ENCODE measurements around the gene SPOP. TPM values are rescaled to one million over a fixed set of nuclear protein-coding genes. Genes with fewer than 3 reads are reported as not detected.
A peak's percentile ranks its signal among the peaks of the same experiment; 100 is the strongest.
"Not testable (repeated sequence)": the region's sequence is repeated elsewhere in the genome, so short reads cannot be mapped to it uniquely, and the experiment has no call there.

SPOP gene
- total and polyA plus RNA-seq, 5 donors from 2014 or later: 66.3 to 123 (median 97.4) TPM

- H3K36me3 Mint-ChIP-seq: peaks cover under 1% of the 10 kb centered on the region
- ATAC-seq (ENCODE audit: low read depth in 2 of 2) (no peak), DNase-seq (no peak)
- no peak overlapping the region for H3K4me3 ChIP-seq (ENCODE audit: low read depth, low read length)
- peak overlapping the region in 1 of 3 donors; percentile 53 for H3K27ac Mint-ChIP-seq
- no peaks in the 10 kb centered on the region for H3K9me3 ChIP-seq (ENCODE audit: control insufficient read depth in 2 of 2, low read length in 2 of 2)
- no peak overlapping the region for H3K4me3 Mint-ChIP-seq
- peaks cover 0 to 2% (median 0%) of the 10 kb centered on the region in 7 donors for H3K9me3 Mint-ChIP-seq
- peaks cover 20 to 29% (median 24%) of the 10 kb centered on the region in 4 donors for H3K4me1 Mint-ChIP-seq
- no peaks in the 10 kb centered on the region for H3K27me3 ChIP-seq (ENCODE audit: control insufficient read depth, insufficient read depth, low read length)
- peaks cover 19% of the 10 kb centered on the region for H3K27me3 Mint-ChIP-seq
- peaks cover 26% of the 10 kb centered on the region for H3K4me1 ChIP-seq (ENCODE audit: control insufficient read depth, insufficient read depth, low read length, poor library complexity, severe bottlenecking)
- H3K36me3 ChIP-seq (ENCODE audit: control insufficient read depth, insufficient read depth, low read length): no peaks in the 10 kb centered on the region
- no peak overlapping the region for H3K27ac ChIP-seq (ENCODE audit: insufficient read depth, low read length, poor library complexity, severe bottlenecking)
Observed at GRCh38 chr17:49680314-49680713, 2.4 kb upstream of the SPOP start.

- H3K4me3 ChIP-seq (ENCODE audit: low read depth, low read length): peak overlapping the region; percentile 99
- Mint-ChIP-seq H3K4me1 (peaks cover 33 to 52% (median 46%) of the 10 kb centered on the region in 4 donors), H3K27ac (peak overlapping the region; percentile 94 to 99 (median 97)), H3K4me3 (peak overlapping the region; percentile 92 to 98 (median 95)), H3K36me3 (peaks cover 8% of the 10 kb centered on the region), H3K27me3 (peaks cover 15% of the 10 kb centered on the region), H3K9me3 (peaks cover 0 to 2% (median 0%) of the 10 kb centered on the region in 7 donors)
- H3K4me1 ChIP-seq (ENCODE audit: control insufficient read depth, insufficient read depth, low read length, poor library complexity, severe bottlenecking): peaks cover 46% of the 10 kb centered on the region
- H3K27ac ChIP-seq (ENCODE audit: insufficient read depth, low read length, poor library complexity, severe bottlenecking): peak overlapping the region; percentile 99
- DNase-seq (peak; percentile 93 to 94 (median 94)), ATAC-seq (ENCODE audit: low read depth in 2 of 2) (peak; percentile 43 to 45)
- H3K36me3 ChIP-seq (ENCODE audit: control insufficient read depth, insufficient read depth, low read length): no peaks in the 10 kb centered on the region
- no peaks in the 10 kb centered on the region for H3K9me3 ChIP-seq (ENCODE audit: control insufficient read depth in 2 of 2, low read length in 2 of 2)
- H3K27me3 ChIP-seq (ENCODE audit: control insufficient read depth, insufficient read depth, low read length): no peaks in the 10 kb centered on the region
Observed at GRCh38 chr17:49677134-49677932, 564 bp downstream of the SPOP start.

GRCh38 chr17:49676276-49676868 is 1.5 kb downstream of the SPOP start:
- no peaks in the 10 kb centered on the region for H3K27me3 ChIP-seq (ENCODE audit: control insufficient read depth, insufficient read depth, low read length)
- peaks cover 0 to 2% (median 0%) of the 10 kb centered on the region in 7 donors for H3K9me3 Mint-ChIP-seq
- H3K4me3 ChIP-seq (ENCODE audit: low read depth, low read length): peak overlapping the region; percentile 99
- DNase-seq (peak; percentile 30 to 83 (median 72)), ATAC-seq (ENCODE audit: low read depth in 2 of 2) (peak in 1 of 2 donors; percentile 12)
- H3K27ac ChIP-seq (ENCODE audit: insufficient read depth, low read length, poor library complexity, severe bottlenecking): peak overlapping the region; percentile 99
- peak overlapping the region; percentile 33 to 99 (median 97) for H3K27ac Mint-ChIP-seq
- peaks cover 48% of the 10 kb centered on the region for H3K4me1 ChIP-seq (ENCODE audit: control insufficient read depth, insufficient read depth, low read length, poor library complexity, severe bottlenecking)
- H3K27me3 Mint-ChIP-seq: peaks cover 11% of the 10 kb centered on the region
- no peaks in the 10 kb centered on the region for H3K9me3 ChIP-seq (ENCODE audit: control insufficient read depth in 2 of 2, low read length in 2 of 2)
- peak overlapping the region; percentile 92 to 98 (median 95) for H3K4me3 Mint-ChIP-seq
- peaks cover 33 to 62% (median 53%) of the 10 kb centered on the region in 4 donors for H3K4me1 Mint-ChIP-seq
- H3K36me3 Mint-ChIP-seq: peaks cover 8% of the 10 kb centered on the region
- H3K36me3 ChIP-seq (ENCODE audit: control insufficient read depth, insufficient read depth, low read length): no peaks in the 10 kb centered on the region

- Mint-ChIP-seq H3K4me1 (peaks cover 44 to 79% (median 69%) of the 10 kb centered on the region in 4 donors), H3K36me3 (peaks cover 8% of the 10 kb centered on the region), H3K27me3 (peaks cover 11% of the 10 kb centered on the region), H3K27ac (peak overlapping the region; percentile 12 to 97 (median 75)), H3K4me3 (peak overlapping the region in 3 of 4 donors; percentile 2 to 81 (median 49)), H3K9me3 (peaks cover 0 to 2% (median 0%) of the 10 kb centered on the region in 7 donors)
- no peak overlapping the region for H3K27ac ChIP-seq (ENCODE audit: insufficient read depth, low read length, poor library complexity, severe bottlenecking)
- DNase-seq (no peak), ATAC-seq (ENCODE audit: low read depth in 2 of 2) (no peak)
- no peaks in the 10 kb centered on the region for H3K27me3 ChIP-seq (ENCODE audit: control insufficient read depth, insufficient read depth, low read length)
- H3K36me3 ChIP-seq (ENCODE audit: control insufficient read depth, insufficient read depth, low read length): no peaks in the 10 kb centered on the region
- peak overlapping the region; percentile 19 for H3K4me3 ChIP-seq (ENCODE audit: low read depth, low read length)
- no peaks in the 10 kb centered on the region for H3K9me3 ChIP-seq (ENCODE audit: control insufficient read depth in 2 of 2, low read length in 2 of 2)
- peaks cover 62% of the 10 kb centered on the region for H3K4me1 ChIP-seq (ENCODE audit: control insufficient read depth, insufficient read depth, low read length, poor library complexity, severe bottlenecking)
Observed at GRCh38 chr17:49674507-49674906, 3.4 kb downstream of the SPOP start.

DNA sequence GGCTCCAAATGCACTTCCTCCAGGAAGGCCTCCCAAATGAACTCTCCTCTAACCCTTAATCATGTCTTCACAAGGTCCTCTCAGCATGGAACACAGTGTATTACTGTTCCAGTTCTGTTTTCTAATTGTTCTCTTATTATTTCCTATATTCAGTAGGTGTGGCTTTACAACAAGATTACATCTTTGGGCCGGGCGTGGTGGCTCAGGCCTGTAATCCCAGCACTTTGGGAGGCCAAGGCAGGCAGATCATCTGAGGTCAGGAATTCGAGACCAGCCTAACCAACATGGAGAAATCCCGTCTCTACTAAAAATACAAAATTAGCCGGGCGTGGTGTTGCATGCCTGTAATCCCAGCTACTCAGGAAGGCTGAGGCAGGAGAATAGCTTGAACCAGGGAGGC is 4.2 kb downstream of the SPOP start:
- not testable (repeated sequence) for H3K27ac ChIP-seq (ENCODE audit: insufficient read depth, low read length, poor library complexity, severe bottlenecking); H3K9me3 Mint-ChIP-seq; ATAC-seq (ENCODE audit: low read depth in 2 of 2); H3K27me3 ChIP-seq (ENCODE audit: control insufficient read depth, insufficient read depth, low read length); H3K36me3 ChIP-seq (ENCODE audit: control insufficient read depth, insufficient read depth, low read length); DNase-seq; H3K36me3 Mint-ChIP-seq; H3K9me3 ChIP-seq (ENCODE audit: control insufficient read depth in 2 of 2, low read length in 2 of 2)
- H3K27ac Mint-ChIP-seq: peak overlapping the region in 2 of 3 donors; percentile 27 to 60
- peak overlapping the region in 3 of 4 donors; percentile 24 to 81 (median 51) for H3K4me3 Mint-ChIP-seq
- peaks cover 11% of the 10 kb centered on the region for H3K27me3 Mint-ChIP-seq
- H3K4me3 ChIP-seq (ENCODE audit: low read depth, low read length): peak overlapping the region; percentile 37
- peaks cover 44 to 79% (median 69%) of the 10 kb centered on the region in 4 donors for H3K4me1 Mint-ChIP-seq
- H3K4me1 ChIP-seq (ENCODE audit: control insufficient read depth, insufficient read depth, low read length, poor library complexity, severe bottlenecking): peaks cover 62% of the 10 kb centered on the region

GRCh38 chr17:49670641-49671040 is 7.3 kb downstream of the SPOP start:
- Mint-ChIP-seq H3K9me3 (no peaks in the 10 kb centered on the region), H3K4me1 (peaks cover 32 to 73% (median 61%) of the 10 kb centered on the region in 4 donors), H3K27me3 (no peaks in the 10 kb centered on the region), H3K27ac (peak overlapping the region; percentile 35 to 69 (median 38)), H3K4me3 (peak overlapping the region in 1 of 4 donors; percentile 53), H3K36me3 (peaks cover 11% of the 10 kb centered on the region)
- ATAC-seq (ENCODE audit: low read depth in 2 of 2) (no peak), DNase-seq (no peak)
- no peaks in the 10 kb centered on the region for H3K9me3 ChIP-seq (ENCODE audit: control insufficient read depth in 2 of 2, low read length in 2 of 2)
- no peaks in the 10 kb centered on the region for H3K27me3 ChIP-seq (ENCODE audit: control insufficient read depth, insufficient read depth, low read length)
- H3K27ac ChIP-seq (ENCODE audit: insufficient read depth, low read length, poor library complexity, severe bottlenecking): peak overlapping the region; percentile 9
- H3K4me1 ChIP-seq (ENCODE audit: control insufficient read depth, insufficient read depth, low read length, poor library complexity, severe bottlenecking): peaks cover 48% of the 10 kb centered on the region
- no peaks in the 10 kb centered on the region for H3K36me3 ChIP-seq (ENCODE audit: control insufficient read depth, insufficient read depth, low read length)
- peak overlapping the region; percentile 4 for H3K4me3 ChIP-seq (ENCODE audit: low read depth, low read length)

DNA sequence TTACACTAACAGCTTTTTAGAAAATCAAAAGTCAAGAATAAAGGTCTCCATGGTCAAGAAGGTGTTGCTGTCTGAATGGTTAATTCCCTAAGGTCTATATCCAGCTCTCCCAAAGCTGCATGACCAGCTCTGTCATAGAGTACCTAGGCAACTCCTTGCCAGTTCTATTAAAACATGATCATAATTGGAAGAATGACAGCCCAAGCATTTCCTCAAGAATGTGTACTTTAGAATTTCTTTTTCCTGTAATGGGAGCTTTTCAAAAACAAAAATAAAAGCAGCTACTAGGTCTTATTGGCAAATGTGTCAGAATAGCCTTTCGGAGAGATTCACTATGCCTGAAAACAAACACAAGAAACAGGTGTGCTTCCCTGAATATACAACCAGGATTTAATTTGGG is 7.9 kb downstream of the SPOP start:
- ATAC-seq (ENCODE audit: low read depth in 2 of 2) (no peak), DNase-seq (no peak)
- Mint-ChIP-seq H3K4me3 (peak overlapping the region in 1 of 4 donors; percentile 11), H3K4me1 (peaks cover 27 to 69% (median 55%) of the 10 kb centered on the region in 4 donors), H3K9me3 (no peaks in the 10 kb centered on the region), H3K27ac (peak overlapping the region in 2 of 3 donors; percentile 15 to 30), H3K27me3 (no peaks in the 10 kb centered on the region), H3K36me3 (peaks cover 7% of the 10 kb centered on the region)
- Histone ChIP-seq H3K27me3 (ENCODE audit: control insufficient read depth, insufficient read depth, low read length) (no peaks in the 10 kb centered on the region), H3K27ac (ENCODE audit: insufficient read depth, low read length, poor library complexity, severe bottlenecking) (peak overlapping the region; percentile 9), H3K9me3 (ENCODE audit: control insufficient read depth in 2 of 2, low read length in 2 of 2) (no peaks in the 10 kb centered on the region), H3K4me1 (ENCODE audit: control insufficient read depth, insufficient read depth, low read length, poor library complexity, severe bottlenecking) (peaks cover 41% of the 10 kb centered on the region), H3K4me3 (ENCODE audit: low read depth, low read length) (peak overlapping the region; percentile 4), H3K36me3 (ENCODE audit: control insufficient read depth, insufficient read depth, low read length) (no peaks in the 10 kb centered on the region)

Measured in CD4-positive, CD25-positive, alpha-beta regulatory T cell (primary cell).